H9 (cell line): ENCODE results near the gene DOCK9. TPM values are rescaled to one million over a fixed set of nuclear protein-coding genes. Genes with fewer than 3 reads are reported as not detected.

Experiments used
- DNase-seq: peaks from one replicate; pipeline ENCODE4 v3.0.0-alpha.2; 2017
- H2AFZ ChIP-seq: one replicate; pipeline ENCODE4 v1.6.1; 2013; ENCODE audit warnings: mild to moderate bottlenecking, low read length, control low read depth, moderate library complexity
- H2AK5ac ChIP-seq: 2 replicates; pipeline ENCODE4 v1.6.1; 2013; ENCODE audit warnings: low read length, control low read depth, mixed read lengths; ENCODE audit not compliant: insufficient read length
- H2BK120ac ChIP-seq: one replicate; pipeline ENCODE4 v1.6.1; 2013; ENCODE audit warnings: low read depth, mild to moderate bottlenecking, low read length, control low read depth, inconsistent platforms; ENCODE audit not compliant: poor library complexity, severe bottlenecking
- H2BK12ac ChIP-seq: 2 replicates; pipeline ENCODE4 v1.6.1; 2013; ENCODE audit warnings: low read length, control low read depth, mixed read lengths, low read depth; ENCODE audit not compliant: insufficient read length
- H2BK15ac ChIP-seq: 2 replicates; pipeline ENCODE4 v1.6.1; 2013; ENCODE audit warnings: low read depth, low read length, control low read depth
- H2BK20ac ChIP-seq: one replicate; pipeline ENCODE4 v1.6.1; 2013; ENCODE audit warnings: low read depth, mild to moderate bottlenecking, low read length, control low read depth, inconsistent platforms; ENCODE audit not compliant: poor library complexity, severe bottlenecking
- H2BK5ac ChIP-seq: 2 replicates; pipeline ENCODE4 v1.6.1; 2013; ENCODE audit warnings: low read length, control low read depth, mixed read lengths; ENCODE audit not compliant: insufficient read length
- H3K14ac ChIP-seq: 2 replicates; pipeline ENCODE4 v1.6.1; 2013; ENCODE audit warnings: low read length, control low read depth; ENCODE audit not compliant: insufficient read depth
- H3K18ac ChIP-seq: 2 replicates; pipeline ENCODE4 v1.6.1; 2013; ENCODE audit warnings: low read depth, mild to moderate bottlenecking, mixed read lengths, low read length, control low read depth; ENCODE audit not compliant: insufficient read length
- H3K23ac ChIP-seq: 2 replicates; pipeline ENCODE4 v1.6.1; 2013; ENCODE audit warnings: low read length, control low read depth, mixed read lengths, low read depth; ENCODE audit not compliant: insufficient read length
- H3K23me2 ChIP-seq: 2 replicates; pipeline ENCODE4 v1.6.1; 2013; ENCODE audit warnings: low read depth, mild to moderate bottlenecking, mixed read lengths, low read length, control low read depth; ENCODE audit not compliant: insufficient read length, poor library complexity, severe bottlenecking
- H3K27ac ChIP-seq: 2 replicates; pipeline ENCODE4 v1.5.1; 2013; ENCODE audit warnings: low read length, control low read depth, mixed read lengths, low read depth; ENCODE audit not compliant: insufficient read length
- H3K27me3 ChIP-seq: 2 replicates; pipeline ENCODE4 v1.6.1; 2013; ENCODE audit warnings: low read length, control low read depth, inconsistent platforms; ENCODE audit not compliant: insufficient read depth
- H3K4ac ChIP-seq: 2 replicates; pipeline ENCODE4 v1.6.1; 2013; ENCODE audit warnings: low read depth, mild to moderate bottlenecking, control low read depth, inconsistent platforms, low read length, moderate library complexity
- H3K4me1 ChIP-seq: 2 replicates; pipeline ENCODE4 v1.6.1; 2013; ENCODE audit warnings: low read length, control low read depth, inconsistent platforms; ENCODE audit not compliant: insufficient read depth
- H3K4me2 ChIP-seq: 2 replicates; pipeline ENCODE4 v1.6.1; 2013; ENCODE audit warnings: low read length, control low read depth, mixed read lengths; ENCODE audit not compliant: insufficient read length, insufficient read depth
- H3K56ac ChIP-seq: 2 replicates; pipeline ENCODE4 v1.6.1; 2013; ENCODE audit warnings: low read depth, mild to moderate bottlenecking, mixed read lengths, low read length, control low read depth; ENCODE audit not compliant: insufficient read length
- H3K79me1 ChIP-seq: 2 replicates; pipeline ENCODE4 v1.6.1; 2013; ENCODE audit warnings: low read depth, mild to moderate bottlenecking, moderate library complexity, low read length, control low read depth, inconsistent platforms; ENCODE audit not compliant: insufficient read depth, poor library complexity, severe bottlenecking
- H3K79me2 ChIP-seq: 2 replicates; pipeline ENCODE4 v1.6.1; 2013; ENCODE audit warnings: low read length, control low read depth, inconsistent platforms; ENCODE audit not compliant: insufficient read depth
- H3K9ac ChIP-seq: 2 replicates; pipeline ENCODE4 v1.6.1; 2013; ENCODE audit warnings: low read length, control low read depth, mixed read lengths; ENCODE audit not compliant: insufficient read length; ENCODE audit errors: extremely low read depth
- H3K9me3 ChIP-seq: one replicate; pipeline ENCODE4 v1.6.1; 2013; ENCODE audit warnings: low read depth, low read length, inconsistent platforms; ENCODE audit not compliant: control insufficient read depth
- H3T11ph ChIP-seq: one replicate; pipeline ENCODE4 v1.6.1; 2013; ENCODE audit warnings: mild to moderate bottlenecking, low read length, control low read depth, inconsistent platforms
- H4K20me1 ChIP-seq: one replicate; pipeline ENCODE4 v1.6.1; 2013; ENCODE audit not compliant: control insufficient read depth, insufficient read length, insufficient read depth
- H4K5ac ChIP-seq: 2 replicates; pipeline ENCODE4 v1.6.1; 2013; ENCODE audit warnings: low read depth, mild to moderate bottlenecking, mixed read lengths, low read length, control low read depth; ENCODE audit not compliant: insufficient read length
- H4K8ac ChIP-seq: replicated peaks from 2 replicates; pipeline ENCODE4 v1.6.1; 2013; ENCODE audit warnings: low read length, control low read depth, mixed read lengths, low read depth; ENCODE audit not compliant: insufficient read length
- H4K91ac ChIP-seq: 2 replicates; pipeline ENCODE4 v1.6.1; 2013; ENCODE audit warnings: low read depth, mild to moderate bottlenecking, moderate library complexity, mixed read lengths, low read length, control low read depth; ENCODE audit not compliant: insufficient read length
- H3K27ac Mint-ChIP-seq, 3 experiments: 2 replicates in 2 of 3; 3 replicates in 1 of 3; pipeline ENCODE4 v1.8.0; 2020 to 2021; ENCODE audit warnings: mixed read lengths in 3 of 3, mild to moderate bottlenecking in 1 of 3, moderate library complexity in 1 of 3
- H3K27me3 Mint-ChIP-seq: 2 replicates; pipeline ENCODE4 v1.8.0; 2021; ENCODE audit warnings: low read depth, mild to moderate bottlenecking, moderate library complexity, mixed read lengths
- H3K36me3 Mint-ChIP-seq, 3 experiments: 2 replicates in 2 of 3; 3 replicates in 1 of 3; pipeline ENCODE4 v1.8.0; 2020 to 2021; ENCODE audit warnings: low read depth in 3 of 3, mixed read lengths in 3 of 3; ENCODE audit not compliant: insufficient read depth in 1 of 3
- H3K4me1 Mint-ChIP-seq, 2 experiments: 2 replicates each; pipeline ENCODE4 v1.8.0; 2020; ENCODE audit warnings: mixed read lengths in 2 of 2
- H3K4me3 Mint-ChIP-seq, 2 experiments: 2 replicates in 1 of 2; 3 replicates in 1 of 2; pipeline ENCODE4 v1.8.0; 2020 to 2021; ENCODE audit warnings: mild to moderate bottlenecking in 2 of 2, mixed read lengths in 2 of 2, moderate library complexity in 1 of 2
- H3K9me3 Mint-ChIP-seq, 2 experiments: 2 replicates in 1 of 2; 3 replicates in 1 of 2; pipeline ENCODE4 v1.8.0; 2020; ENCODE audit warnings: mild to moderate bottlenecking in 2 of 2, mixed read lengths in 2 of 2, moderate library complexity in 1 of 2
- CTCF ChIP-seq: fragments of 200-600 bp; sonication (generic); conservative IDR thresholded peaks from 3 replicates; pipeline ENCODE4 v1.8.0; 2021; ENCODE audit warnings: antibody characterized with exemption, mild to moderate bottlenecking
- WGBS: extraction: QIAGEN DNeasy Blood & Tissue Kit; methylation state at CpG from one replicate; pipeline ENCODE4 v1.1.7; 2013; ENCODE audit warnings: missing lambda C conversion rate, low lambda C conversion rate, mixed read lengths; ENCODE audit not compliant: insufficient read length; ENCODE audit errors: extremely low coverage; 5-methylcytosine and 5-hydroxymethylcytosine counted together
- total RNA-seq: library from RNA; stranded (reverse); gene quantifications from 2 replicates; pipeline ENCODE4 v1.2.1, GENCODE V29; 2021

The DOCK9 gene
- total RNA-seq, 1 experiment from 2014 or later = 23.0 TPM

DNA sequence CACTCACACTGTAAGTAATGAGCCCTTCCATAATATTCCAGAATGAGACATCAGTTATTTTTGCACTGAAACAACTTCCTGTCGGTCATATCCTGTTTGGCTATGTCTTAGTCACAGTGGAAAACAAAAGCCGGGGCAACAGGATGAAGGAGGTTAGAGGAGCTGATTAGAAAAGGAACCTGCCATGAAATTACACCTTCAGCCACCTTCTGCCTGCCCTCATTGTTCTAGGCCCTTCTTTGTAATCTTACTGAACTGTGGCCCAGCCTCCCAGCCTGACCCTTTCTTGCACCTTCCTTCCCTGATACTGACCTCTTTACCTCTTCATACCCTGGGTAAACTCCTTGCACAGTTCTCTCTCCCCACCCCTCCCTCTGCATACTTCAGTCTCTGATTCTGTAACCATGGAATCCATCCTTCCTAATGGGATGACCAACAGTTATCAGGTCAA lies 67.3 kb downstream of the DOCK9 start:
- peaks cover 5% of the 10 kb centered on the region; the same call in 1 of the 2 replicates for H3K4me1 ChIP-seq
- H2BK5ac ChIP-seq = no peak overlapping the region
- no peak overlapping the region for H4K5ac ChIP-seq
- Mint-ChIP-seq H3K27ac (peak overlapping the region in 2 of 3 experiments; percentile 7 to 92; a peak in 2 of 7 replicates), H3K4me3 (no peak overlapping the region), H3K9me3 (no peaks in the 10 kb centered on the region), H3K4me1 (peaks cover 6% of the 10 kb centered on the region in 2 experiments), H3K27me3 (no peaks in the 10 kb centered on the region), H3K36me3 (no peaks in the 10 kb centered on the region)
- no peaks in the 10 kb centered on the region for H3K27me3 ChIP-seq
- no peak overlapping the region for H2BK15ac ChIP-seq
- no peak overlapping the region for H3K9ac ChIP-seq
- no peak overlapping the region for H4K91ac ChIP-seq
- H2BK12ac ChIP-seq = no peak overlapping the region
- no peaks in the 10 kb centered on the region for H3K79me1 ChIP-seq
- no peak overlapping the region for H4K8ac ChIP-seq
- H3K9me3 ChIP-seq = no peaks in the 10 kb centered on the region
- no peak overlapping the region for H2AK5ac ChIP-seq
- no peak overlapping the region for H3K18ac ChIP-seq
- DNase-seq = no peak
- H3K14ac ChIP-seq = no peak overlapping the region
- no peak overlapping the region for H2AFZ ChIP-seq
- H3K23me2 ChIP-seq = no peaks in the 10 kb centered on the region
- H2BK20ac ChIP-seq = no peak overlapping the region
- H3K56ac ChIP-seq = no peak overlapping the region
- no peak overlapping the region for H3K4ac ChIP-seq
- H3K27ac ChIP-seq = no peak overlapping the region
- no peak overlapping the region for H2BK120ac ChIP-seq
- no peak overlapping the region for H3K4me2 ChIP-seq
- WGBS = no CpG with 5 or more reads among the region's 2 CpGs
- H3K79me2 ChIP-seq = no peaks in the 10 kb centered on the region
- H3T11ph ChIP-seq = no peak overlapping the region
- H4K20me1 ChIP-seq = no peaks in the 10 kb centered on the region
- TF ChIP-seq CTCF = no peak
- H3K23ac ChIP-seq = no peak overlapping the region
